Neural progenitor cell (in vitro differentiated cells): ENCODE results near the gene NUP50. TPM values are rescaled to one million over a fixed set of nuclear protein-coding genes. Genes with fewer than 3 reads are reported as not detected.

Experiments used
- DNase-seq: peaks from one replicate; pipeline ENCODE4 v3.0.0-alpha.2; 2016; ENCODE audit warnings: low spot score
- H2AFZ ChIP-seq: fragments of 200-600 bp; sonication (generic); replicated peaks from 2 replicates; pipeline ENCODE4 v1.6.1; 2016; ENCODE audit warnings: antibody characterized with exemption
- H3F3A ChIP-seq: fragments of 200-600 bp; sonication (generic); 2 replicates; pipeline ENCODE4 v1.6.1; 2016; ENCODE audit warnings: antibody characterized with exemption, low read depth
- H3K27ac ChIP-seq: fragments of 200-600 bp; sonication (generic); 2 replicates; pipeline ENCODE4 v1.5.1; 2016; ENCODE audit warnings: mild to moderate bottlenecking
- H3K27me3 ChIP-seq: fragments of 200-600 bp; sonication (generic); 2 replicates; pipeline ENCODE4 v1.6.1; 2016; ENCODE audit warnings: mild to moderate bottlenecking, moderate library complexity
- H3K36me3 ChIP-seq: fragments of 200-600 bp; sonication (generic); 2 replicates; pipeline ENCODE4 v1.5.1; 2016
- H3K4me1 ChIP-seq: fragments of 200-600 bp; sonication (generic); 2 replicates; pipeline ENCODE4 v1.6.1; 2016; ENCODE audit warnings: mixed run types
- H3K4me2 ChIP-seq: fragments of 200-600 bp; sonication (generic); 2 replicates; pipeline ENCODE4 v1.6.1; 2016
- H3K4me3 ChIP-seq: fragments of 200-600 bp; sonication (generic); 2 replicates; pipeline ENCODE4 v1.5.1; 2016
- H3K79me2 ChIP-seq: fragments of 200-600 bp; sonication (generic); 2 replicates; pipeline ENCODE4 v1.6.1; 2016; ENCODE audit warnings: low read depth
- H3K9ac ChIP-seq: fragments of 200-600 bp; sonication (generic); 2 replicates; pipeline ENCODE4 v1.6.1; 2016
- H3K9me3 ChIP-seq: fragments of 200-600 bp; sonication (generic); 2 replicates; pipeline ENCODE4 v1.5.1; 2016; ENCODE audit warnings: low read depth
- H4K20me1 ChIP-seq: fragments of 200-600 bp; sonication (generic); 2 replicates; pipeline ENCODE4 v1.6.1; 2016; ENCODE audit warnings: low read depth
- H3K27ac Mint-ChIP-seq: 3 replicates; pipeline ENCODE4 v1.8.0; 2021; ENCODE audit warnings: mixed read lengths
- H3K27me3 Mint-ChIP-seq: 2 replicates; pipeline ENCODE4 v1.8.0; 2022; ENCODE audit warnings: low read depth, mild to moderate bottlenecking, inconsistent platforms, moderate library complexity, mixed read lengths; ENCODE audit not compliant: insufficient read depth
- H3K36me3 Mint-ChIP-seq: 3 replicates; pipeline ENCODE4 v1.8.0; 2021; ENCODE audit warnings: mixed read lengths
- H3K4me1 Mint-ChIP-seq: 3 replicates; pipeline ENCODE4 v1.8.0; 2021; ENCODE audit warnings: mixed read lengths
- H3K4me3 Mint-ChIP-seq: 3 replicates; pipeline ENCODE4 v1.8.0; 2021; ENCODE audit warnings: mild to moderate bottlenecking, moderate library complexity, mixed read lengths
- H3K9me3 Mint-ChIP-seq: 3 replicates; pipeline ENCODE4 v1.8.0; 2020; ENCODE audit warnings: mixed read lengths
- CTCF ChIP-seq: fragments of 200-600 bp; sonication (generic); IDR thresholded peaks from 2 replicates; pipeline ENCODE4 v1.5.1; 2017; ENCODE audit warnings: antibody characterized with exemption, mild to moderate bottlenecking
- EZH2 ChIP-seq: fragments of 200-600 bp; sonication (generic); IDR thresholded peaks from 2 replicates; pipeline ENCODE4 v1.6.1; 2017; ENCODE audit warnings: antibody characterized with exemption, mild to moderate bottlenecking, moderate library complexity
- EZH2phosphoT487 ChIP-seq: fragments of 200-600 bp; sonication (generic); IDR thresholded peaks from 2 replicates; pipeline ENCODE4 v1.6.1; 2017; ENCODE audit warnings: antibody characterized with exemption
- total RNA-seq: library from RNA; depleted of rRNA; stranded (reverse); fragments of >200 nt; gene quantifications from 2 replicates; pipeline ENCODE4 v1.2.3, GENCODE V29; 2015; ENCODE audit warnings: low replicate concordance

Gene NUP50
- total RNA-seq, 1 donor from 2014 or later, result 96.8 TPM

DNA sequence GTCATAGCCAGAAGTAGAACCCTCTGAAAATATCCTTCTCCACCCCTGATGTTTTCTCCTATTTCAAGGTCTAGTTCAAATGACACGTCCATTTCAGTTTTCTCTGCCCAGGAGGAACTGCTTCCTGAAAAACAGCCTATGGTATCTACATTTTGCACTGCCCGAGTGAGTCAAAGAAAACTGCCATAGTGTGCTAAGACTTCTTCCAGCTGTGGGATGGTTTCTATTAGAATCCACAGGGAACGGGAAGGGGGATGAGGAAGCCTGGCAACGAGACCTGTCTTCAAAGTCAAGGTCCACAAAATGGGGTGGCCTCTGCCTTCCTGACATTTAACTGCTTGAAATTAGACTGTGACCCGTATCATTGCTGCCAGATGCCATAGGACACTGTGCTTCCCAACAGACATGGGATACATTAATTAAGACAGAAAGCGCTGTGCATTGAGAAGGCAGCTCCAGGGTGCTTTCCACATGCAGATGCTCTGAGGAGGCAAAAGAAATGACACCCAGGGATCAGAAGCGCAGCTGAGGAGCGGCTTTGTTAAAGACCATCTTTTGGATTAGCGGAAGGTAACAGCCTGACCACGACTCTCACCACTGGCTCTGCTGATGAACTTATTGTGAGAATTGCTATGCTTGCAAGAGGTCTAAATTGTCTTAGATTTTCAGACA is 39.4 kb upstream of the NUP50 start:
- no peak overlapping the region for H2AFZ ChIP-seq
- H3K9me3 ChIP-seq, result no peaks in the 10 kb centered on the region
- Mint-ChIP-seq H3K4me1 (peaks cover 20% of the 10 kb centered on the region), H3K27ac (no peak overlapping the region), H3K9me3 (peaks cover 4% of the 10 kb centered on the region), H3K36me3 (no peaks in the 10 kb centered on the region), H3K4me3 (peak overlapping the region; percentile 67), H3K27me3 (peaks cover 6% of the 10 kb centered on the region)
- no peak overlapping the region for H3K9ac ChIP-seq
- H3K4me1 ChIP-seq, result peaks cover 22% of the 10 kb centered on the region
- H3K36me3 ChIP-seq, result no peaks in the 10 kb centered on the region
- H3K79me2 ChIP-seq, result no peaks in the 10 kb centered on the region
- no peak overlapping the region for H3K27ac ChIP-seq
- peaks cover 18% of the 10 kb centered on the region for H3F3A ChIP-seq
- H3K4me3 ChIP-seq, result no peak overlapping the region
- no peaks in the 10 kb centered on the region for H3K27me3 ChIP-seq
- H4K20me1 ChIP-seq, result no peaks in the 10 kb centered on the region
- peak; percentile 50 for DNase-seq
- no peak for TF ChIP-seq CTCF
- no peak for TF ChIP-seq EZH2phosphoT487
- no peak for TF ChIP-seq EZH2
- peak overlapping the region; percentile 56 for H3K4me2 ChIP-seq

GRCh38 chr22:45125188-45125587 is 38.5 kb upstream of the NUP50 start:
- H3K4me3 Mint-ChIP-seq, result peak overlapping the region; percentile 39
- Histone ChIP-seq H3K4me1 (peaks cover 22% of the 10 kb centered on the region), H3F3A (peaks cover 18% of the 10 kb centered on the region), H4K20me1 (no peaks in the 10 kb centered on the region), H2AFZ (peak overlapping the region; percentile 22), H3K27me3 (no peaks in the 10 kb centered on the region), H3K36me3 (no peaks in the 10 kb centered on the region), H3K79me2 (no peaks in the 10 kb centered on the region), H3K4me2 (peak overlapping the region; percentile 56), H3K4me3 (peak overlapping the region; percentile 19), H3K27ac (no peak overlapping the region), H3K9ac (no peak overlapping the region), H3K9me3 (no peaks in the 10 kb centered on the region)
- no peaks in the 10 kb centered on the region for H3K36me3 Mint-ChIP-seq
- DNase-seq, result peak; percentile 39
- TF ChIP-seq CTCF (no peak), EZH2phosphoT487 (no peak), EZH2 (no peak)
- no peaks in the 10 kb centered on the region for H3K9me3 Mint-ChIP-seq
- H3K4me1 Mint-ChIP-seq, result peaks cover 20% of the 10 kb centered on the region
- H3K27ac Mint-ChIP-seq, result no peak overlapping the region
- peaks cover 4% of the 10 kb centered on the region for H3K27me3 Mint-ChIP-seq

- Histone ChIP-seq H3K4me3 (no peak overlapping the region), H4K20me1 (no peaks in the 10 kb centered on the region), H3K9me3 (no peaks in the 10 kb centered on the region), H3K79me2 (no peaks in the 10 kb centered on the region), H3K27ac (no peak overlapping the region), H3K27me3 (no peaks in the 10 kb centered on the region), H2AFZ (no peak overlapping the region), H3K9ac (no peak overlapping the region), H3K4me1 (peaks cover 22% of the 10 kb centered on the region), H3K4me2 (no peak overlapping the region), H3K36me3 (no peaks in the 10 kb centered on the region), H3F3A (peaks cover 18% of the 10 kb centered on the region)
- no peak for DNase-seq
- Mint-ChIP-seq H3K27me3 (peaks cover 4% of the 10 kb centered on the region), H3K9me3 (no peaks in the 10 kb centered on the region), H3K4me1 (peaks cover 20% of the 10 kb centered on the region), H3K4me3 (no peak overlapping the region), H3K36me3 (peaks cover 3% of the 10 kb centered on the region), H3K27ac (no peak overlapping the region)
- TF ChIP-seq EZH2, result no peak
These were observed 35.9 kb upstream of the NUP50 start for GRCh38 chr22:45127866-45128265.
